PC-9 (cell line): ENCODE data around the gene PLB1.

Experiments
- CTCF ChIP-seq: fragments of 200-600 bp; sonication (generic); conservative IDR thresholded peaks from 2 replicates; pipeline ENCODE4 v1.6.1; 2017; ENCODE audit warnings: mixed run types, antibody characterized with exemption, mild to moderate bottlenecking, moderate library complexity
- EZH2 ChIP-seq: fragments of 200-600 bp; sonication (generic); IDR thresholded peaks from 2 replicates; pipeline ENCODE4 v1.8.0; 2017; ENCODE audit warnings: antibody characterized with exemption, low read depth

GRCh38 chr2:28623582-28624405 is 127.9 kb downstream of the PLB1 start:
- TF ChIP-seq CTCF (no peak), EZH2 (no peak)
